Stimulated activated CD4-positive, alpha-beta T cell treated with anti-CD3 and anti-CD28 coated beads, Interleukin-4, amount 100 ng/mL, for 24 hours (primary cell): Measurements from ENCODE around the gene SLC39A7.
A peak's percentile ranks its signal among the peaks of the same experiment; 100 is the strongest.

Source experiments
- DNase-seq: peaks from one replicate; pipeline ENCODE4 v3.0.0-alpha.2; 2020

The SLC39A7 gene

DNA sequence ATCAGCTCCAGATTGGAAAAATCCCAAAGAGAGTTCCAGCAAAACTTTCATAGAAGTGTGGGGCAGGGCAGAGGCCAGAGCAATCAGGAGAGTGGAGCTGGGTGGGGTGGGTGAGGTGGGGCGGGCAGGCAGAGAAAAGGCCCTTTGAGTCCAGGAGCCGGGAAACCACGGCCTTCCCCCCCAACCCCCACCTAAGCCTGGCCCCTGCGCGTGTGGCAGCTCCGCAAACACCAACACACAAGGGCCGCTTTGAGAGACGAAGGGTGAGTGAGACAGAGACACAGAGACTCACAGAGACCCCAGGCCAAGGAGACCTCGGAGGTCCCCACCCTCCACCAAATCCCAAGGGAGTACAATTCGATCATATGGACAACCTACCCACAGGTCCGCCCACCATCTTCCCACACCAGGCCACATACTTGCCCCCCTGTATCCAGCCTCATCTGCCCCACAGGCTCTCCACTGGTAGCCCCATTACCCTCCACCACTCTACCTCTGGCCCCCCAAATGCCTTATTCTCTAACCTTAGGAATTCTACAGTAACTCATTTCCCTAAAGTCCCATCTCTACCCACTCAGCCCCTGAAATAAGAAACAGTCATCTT lies 10.1 kb upstream of the SLC39A7 start:
- no peak for DNase-seq

DNA sequence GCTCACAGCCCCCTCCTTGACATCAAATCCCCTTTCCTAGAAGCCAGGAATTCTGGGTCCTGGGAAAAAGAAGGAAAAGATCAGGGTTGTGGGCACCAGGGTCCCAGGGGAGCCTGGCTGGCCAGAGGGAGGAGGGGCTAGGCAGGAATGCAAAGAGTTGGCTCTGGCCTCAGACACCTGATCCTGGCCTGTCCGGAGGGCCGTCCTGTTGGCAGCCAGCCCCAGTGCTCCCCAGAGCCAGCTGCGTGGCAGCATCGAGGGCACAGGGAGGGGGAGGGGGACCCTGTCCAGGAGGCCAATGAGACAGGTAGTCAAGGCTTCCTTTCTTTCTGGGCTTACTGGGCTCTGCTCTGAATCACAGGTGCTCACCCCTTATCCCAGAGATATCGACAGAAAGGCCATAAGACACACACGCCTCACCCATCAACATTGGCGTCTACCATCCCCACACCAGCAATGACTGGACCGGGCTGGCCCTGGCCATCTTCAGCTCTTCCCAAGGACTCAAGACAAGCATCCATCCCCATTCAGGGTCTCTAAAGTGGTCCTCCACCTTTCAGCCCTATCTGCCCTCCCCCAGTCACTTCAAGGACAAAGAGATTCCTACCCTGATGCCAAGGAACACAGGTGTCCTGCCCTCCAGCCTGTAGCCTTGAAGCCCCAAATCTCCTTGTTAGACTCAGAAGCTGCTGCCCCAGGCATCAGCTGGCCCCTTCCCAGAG lies 9.1 kb upstream of the SLC39A7 start:
- DNase-seq, result no peak

DNA sequence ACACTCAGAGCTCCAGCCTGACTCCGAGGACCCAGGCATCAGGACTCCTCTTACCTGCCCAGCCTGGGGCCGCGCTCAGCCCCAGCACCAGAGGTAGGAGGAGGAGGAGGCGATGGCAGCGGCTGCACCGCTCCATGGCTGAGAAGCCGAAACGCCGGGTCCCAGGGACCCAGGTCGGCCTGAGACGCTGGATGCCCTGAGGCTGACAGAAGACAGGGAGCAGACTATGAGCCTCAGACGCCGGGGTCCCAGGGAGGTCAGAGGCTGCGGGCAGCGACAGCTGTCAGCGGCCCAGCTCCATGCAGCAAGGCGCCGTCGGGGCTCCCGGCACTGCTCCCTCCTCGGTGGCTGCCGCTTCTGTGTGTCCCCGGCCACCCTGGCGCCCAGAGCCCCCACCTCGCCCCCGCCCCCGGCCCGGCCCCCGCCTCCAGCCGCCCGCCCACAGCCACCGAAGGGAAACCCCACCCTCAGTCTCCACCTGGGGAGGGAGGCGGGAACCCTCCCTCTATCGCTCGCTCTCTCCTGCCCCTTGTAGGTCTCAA lies 8.5 kb upstream of the SLC39A7 start, which contains the start of gene COL11A2:
Gene COL11A2, minus strand, starts transcription at position 363 of the 542 bp plus-strand sequence. Its CDS starts 227 bp downstream, at position 136.
- no peak for DNase-seq

DNA sequence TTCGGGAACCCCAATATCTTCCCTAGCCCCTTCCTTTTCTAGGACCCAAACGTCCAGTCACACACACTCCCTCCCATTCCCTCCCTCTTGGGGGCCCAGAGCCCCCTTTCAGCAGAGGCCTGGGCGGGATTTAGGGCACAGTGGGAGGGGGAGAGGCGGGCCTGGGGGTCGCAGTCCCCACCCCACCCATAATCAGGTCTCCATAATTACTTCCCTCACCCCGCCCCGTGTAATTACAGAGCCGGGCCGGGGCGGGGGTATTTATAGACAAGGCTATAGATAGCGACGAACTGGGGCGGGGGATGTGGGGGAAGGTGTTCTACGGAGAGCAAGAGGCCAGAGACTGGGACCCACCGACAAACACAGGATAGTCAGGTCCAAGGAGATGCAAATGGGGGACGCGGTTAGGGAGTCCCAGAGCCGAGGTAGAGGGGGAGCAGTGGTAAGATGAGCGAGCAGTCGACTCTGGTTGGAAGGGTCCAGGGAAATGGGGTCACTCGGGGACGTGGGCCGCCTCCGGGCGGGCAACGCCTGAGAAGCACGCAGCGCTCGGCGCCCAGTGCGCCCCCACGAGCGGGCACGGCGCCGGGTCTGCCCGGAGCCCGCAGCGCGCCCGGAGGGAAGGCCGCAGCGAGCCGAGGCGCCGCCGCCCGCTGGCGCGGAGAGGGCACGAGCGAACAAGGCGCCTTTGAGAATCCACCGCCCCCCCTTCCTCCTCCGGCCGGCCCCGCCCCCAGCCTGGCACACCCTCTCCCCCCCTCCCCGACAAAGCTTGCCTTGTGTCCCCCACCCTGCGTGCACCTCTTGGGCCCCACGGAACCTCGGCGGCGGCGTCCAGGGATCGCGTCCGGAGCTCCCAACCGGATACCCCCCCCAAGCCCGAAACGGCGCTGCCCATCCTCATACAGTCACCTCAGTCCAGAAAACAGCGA lies 7.7 kb upstream of the SLC39A7 start:
- DNase-seq, result no peak

DNA sequence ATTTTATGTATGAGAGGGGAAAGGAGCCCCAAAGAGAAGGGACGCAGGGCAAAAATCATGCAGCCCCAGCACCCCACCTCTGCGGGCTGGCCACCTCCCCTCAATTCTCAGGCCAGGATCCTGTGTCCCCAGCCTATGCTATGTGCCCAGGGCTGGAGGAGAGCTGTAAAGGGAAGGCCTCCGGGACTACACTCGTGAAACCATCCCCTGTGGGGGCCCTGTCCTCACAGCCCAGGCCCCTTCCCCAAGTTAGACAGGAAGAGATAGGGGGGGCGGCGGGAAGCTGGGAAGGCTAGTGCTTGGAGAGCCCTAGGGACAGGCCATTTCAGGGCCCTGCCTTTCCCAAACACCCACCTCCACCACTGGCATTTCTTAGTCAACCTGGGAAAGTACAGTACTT lies 7.0 kb upstream of the SLC39A7 start:
- no peak for DNase-seq

GRCh38 chr6:33194431-33194979 lies 6.2 kb upstream of the SLC39A7 start:
- no peak for DNase-seq

DNA sequence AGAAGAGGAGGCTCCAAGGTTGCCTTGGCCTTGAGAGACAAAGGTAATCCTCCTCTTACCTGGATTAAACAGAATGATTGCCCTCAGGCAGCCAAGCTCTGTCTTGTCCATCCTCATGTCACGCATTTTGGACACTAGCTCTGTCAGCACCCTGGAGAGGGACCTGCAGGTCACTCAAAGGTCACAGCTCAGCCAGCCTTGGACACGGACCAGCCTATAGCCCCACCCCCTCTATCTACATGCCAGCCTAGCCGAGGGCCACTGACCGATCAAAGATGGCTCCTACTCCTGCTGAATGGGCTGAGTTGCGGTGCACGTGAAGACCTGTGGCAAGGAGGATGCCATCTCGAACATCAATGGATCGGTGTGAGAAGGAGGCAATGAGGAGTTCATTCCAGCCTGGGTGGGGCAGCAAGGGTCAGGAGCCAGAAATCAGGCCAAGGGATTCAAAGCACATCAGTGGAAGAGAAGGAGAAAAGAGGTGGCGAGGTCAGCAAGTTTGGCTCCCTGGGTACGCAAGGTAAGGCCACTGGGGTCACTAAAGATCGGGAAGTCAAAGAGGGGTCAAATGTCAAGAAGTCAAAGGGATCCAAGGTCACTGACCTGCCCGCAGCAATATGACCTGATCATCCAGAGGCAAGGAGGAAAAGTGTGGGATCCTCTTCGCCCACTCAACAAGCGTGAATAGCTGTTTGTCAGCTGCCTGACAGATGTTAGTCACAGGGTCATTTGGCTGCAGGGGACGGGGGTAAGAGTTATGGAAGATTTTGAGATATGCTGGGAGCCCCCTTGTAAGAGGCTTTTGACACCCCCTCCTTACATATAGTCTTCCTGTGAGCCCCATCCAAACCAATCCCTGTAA lies 5.1 kb upstream of the SLC39A7 start:
- DNase-seq, result no peak

GRCh38 chr6:33197431-33198048 lies 3.1 kb upstream of the SLC39A7 start:
- DNase-seq, result peak; percentile 40

- no peak for DNase-seq
These were observed 2.4 kb upstream of the SLC39A7 start for GRCh38 chr6:33198159-33198852.

DNA sequence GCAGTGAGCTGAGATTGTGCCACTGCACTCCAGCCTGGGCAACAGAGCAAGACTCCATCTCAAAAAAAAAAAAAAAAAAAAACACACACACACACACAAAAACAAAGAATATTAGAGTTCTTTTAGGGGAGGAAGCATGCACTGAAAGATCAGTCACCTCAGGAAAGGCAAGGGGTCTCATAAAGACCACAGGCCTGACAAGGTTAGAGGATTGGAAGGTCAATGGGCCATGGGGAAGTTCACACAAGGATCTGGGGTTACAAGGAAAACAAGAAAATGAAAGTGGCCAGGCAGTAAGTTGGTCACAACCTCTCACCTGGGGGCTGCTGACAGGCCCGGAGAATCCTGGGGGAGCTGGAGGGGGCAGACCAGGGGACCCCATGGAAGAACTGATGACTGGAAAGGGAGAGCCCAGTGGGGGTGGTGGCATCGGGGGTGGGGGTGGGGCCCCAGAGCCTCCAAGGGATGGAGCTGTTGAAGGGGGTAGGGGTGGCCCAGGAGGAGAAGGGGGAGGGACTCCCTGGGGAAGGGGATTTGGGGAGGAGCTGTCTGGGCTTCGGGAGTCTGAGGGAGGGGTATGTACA lies 1.7 kb upstream of the SLC39A7 start:
- DNase-seq, result no peak

DNA sequence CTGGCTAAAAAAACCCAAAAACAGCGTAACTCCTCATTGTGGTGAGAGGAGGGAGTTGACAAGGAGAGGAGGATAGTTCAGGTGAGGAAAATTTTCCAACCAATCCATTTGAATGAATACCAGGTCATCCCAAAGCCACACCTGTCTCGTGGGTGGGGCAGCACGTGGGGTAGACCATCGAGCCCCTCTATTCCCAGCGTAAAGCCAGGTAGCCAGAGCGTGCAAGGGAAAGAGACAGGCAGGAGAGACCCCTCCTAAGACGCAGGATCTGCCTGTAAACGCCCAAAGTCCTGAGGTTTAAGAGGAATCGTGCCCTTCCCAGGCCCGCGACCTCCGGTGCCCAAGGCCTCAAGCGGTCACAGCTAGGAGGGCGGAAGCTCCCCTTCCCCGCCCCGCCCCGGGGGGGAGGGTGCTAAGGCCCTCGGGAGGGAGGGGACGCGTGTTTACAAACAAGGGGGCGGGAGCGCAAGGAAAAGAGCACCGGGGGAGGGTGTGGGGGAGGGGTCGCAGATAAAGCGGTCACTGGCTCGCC lies 914 bp upstream of the SLC39A7 start:
- peak; percentile 76 for DNase-seq

DNA sequence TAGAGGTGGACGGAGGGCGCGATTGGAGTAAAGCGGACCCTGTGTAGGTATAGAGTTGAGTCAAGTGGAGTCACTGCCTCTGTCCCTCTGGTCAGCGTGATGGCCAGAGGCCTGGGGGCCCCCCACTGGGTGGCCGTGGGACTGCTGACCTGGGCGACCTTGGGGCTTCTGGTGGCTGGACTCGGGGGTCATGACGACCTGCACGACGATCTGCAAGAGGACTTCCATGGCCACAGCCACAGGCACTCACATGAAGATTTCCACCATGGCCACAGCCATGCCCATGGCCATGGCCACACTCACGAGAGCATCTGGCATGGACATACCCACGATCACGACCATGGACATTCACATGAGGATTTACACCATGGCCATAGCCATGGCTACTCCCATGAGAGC lies 479 bp downstream of the SLC39A7 start:
- no peak for DNase-seq

DNA sequence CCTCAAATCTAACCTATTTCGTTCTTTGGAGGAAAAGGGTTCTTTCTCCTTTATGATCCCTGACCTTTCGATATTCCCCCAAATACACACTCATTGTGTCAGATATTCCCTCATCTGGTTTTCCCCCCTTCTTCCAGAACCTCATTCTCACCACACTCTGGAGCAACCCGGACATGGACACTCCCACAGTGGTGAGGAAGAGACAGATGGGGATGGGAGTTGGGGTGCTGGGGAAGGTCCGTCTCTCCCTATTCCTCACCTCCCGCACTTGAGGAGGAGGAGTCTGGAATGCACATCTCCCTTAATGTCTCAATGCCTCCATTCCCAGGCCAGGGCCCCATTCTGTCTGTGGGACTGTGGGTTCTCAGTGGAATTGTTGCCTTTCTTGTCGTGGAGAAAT lies 1.3 kb downstream of the SLC39A7 start:
- no peak for DNase-seq

GRCh38 chr6:33202799-33203198 lies 2.1 kb downstream of the SLC39A7 start:
- DNase-seq, result no peak

DNA sequence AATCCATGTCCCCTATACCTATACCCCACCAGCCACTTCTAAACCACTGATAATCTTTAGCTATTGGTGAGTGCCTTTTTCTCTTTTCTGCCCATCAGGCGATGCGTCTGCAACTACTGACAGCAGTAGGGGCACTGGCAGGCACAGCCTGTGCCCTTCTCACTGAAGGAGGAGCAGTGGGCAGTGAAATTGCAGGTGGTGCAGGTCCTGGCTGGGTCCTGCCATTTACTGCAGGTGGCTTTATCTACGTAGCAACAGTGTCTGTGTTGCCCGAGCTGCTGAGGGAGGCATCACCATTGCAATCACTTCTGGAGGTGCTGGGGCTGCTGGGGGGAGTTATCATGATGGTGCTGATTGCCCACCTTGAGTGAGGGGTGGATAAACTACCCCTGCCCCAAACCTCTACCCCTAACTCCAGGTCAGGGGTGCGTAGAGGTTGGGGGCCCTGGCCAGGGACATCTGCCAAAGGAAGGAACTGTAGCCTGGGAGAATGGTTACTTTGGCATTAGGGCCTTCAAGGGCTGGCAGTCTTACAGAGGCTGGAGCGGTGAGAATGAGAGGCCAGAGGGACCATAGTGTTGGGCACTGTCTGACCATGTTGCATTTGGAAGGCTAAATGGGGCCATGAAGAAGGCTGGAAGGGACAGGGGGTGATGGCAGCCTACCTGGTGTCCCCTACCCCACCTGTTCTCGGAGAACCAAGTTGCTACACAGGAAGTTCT lies 2.9 kb downstream of the SLC39A7 start:
- DNase-seq, result no peak

- DNase-seq, result no peak
These were observed 3.4 kb downstream of the SLC39A7 start for GRCh38 chr6:33204165-33204414.

DNA sequence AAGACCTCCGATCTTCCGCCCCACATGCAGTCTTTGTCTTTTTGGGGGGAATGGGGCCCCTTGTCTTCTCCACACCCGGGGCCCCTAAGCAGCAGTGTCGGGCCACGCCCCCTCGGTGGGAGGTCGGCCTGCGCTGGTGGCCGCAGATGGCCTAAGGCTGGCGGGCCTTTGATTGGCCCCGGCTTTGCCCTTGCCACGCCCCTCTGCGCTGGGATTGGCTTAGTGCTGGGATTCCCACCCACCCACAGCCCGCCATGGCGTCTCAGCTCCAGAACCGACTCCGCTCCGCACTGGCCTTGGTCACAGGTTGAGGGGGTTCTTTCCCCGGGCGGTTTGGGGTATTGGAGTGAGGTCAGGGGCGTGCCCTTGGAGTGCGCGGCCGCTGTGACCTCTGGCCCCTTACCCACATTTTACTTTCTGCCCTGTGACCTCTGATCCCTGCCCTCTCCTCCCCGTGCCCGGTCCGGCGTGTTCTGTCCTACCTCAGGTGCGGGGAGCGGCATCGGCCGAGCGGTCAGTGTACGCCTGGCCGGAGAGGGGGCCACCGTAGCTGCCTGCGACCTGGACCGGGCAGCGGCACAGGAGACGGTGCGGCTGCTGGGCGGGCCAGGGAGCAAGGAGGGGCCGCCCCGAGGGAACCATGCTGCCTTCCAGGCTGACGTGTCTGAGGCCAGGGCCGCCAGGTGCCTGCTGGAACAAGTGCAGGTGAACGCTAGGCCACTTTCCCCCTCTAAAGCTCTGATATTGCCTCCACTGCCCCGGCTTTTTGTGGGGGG lies 3.9 kb downstream of the SLC39A7 start, which contains the start of gene HSD17B8:
Gene HSD17B8, plus strand, starts transcription at position 241 of the 776 bp plus-strand sequence. Its CDS starts 14 bp downstream, at position 255.
- peak; percentile 93 for DNase-seq

- DNase-seq, result peak; percentile 55
These were observed 4.7 kb downstream of the SLC39A7 start for GRCh38 chr6:33205191-33206026.
